Panc1 (cell line): ENCODE measurements around the gene ATXN10. TPM values are rescaled to one million over a fixed set of nuclear protein-coding genes. Genes with fewer than 3 reads are reported as not detected.

Experiments used
- ATAC-seq: fragments of 200-7000 bp; cut with Tn5 transposase; 2 replicates; pipeline ENCODE4 v1.9.1; 2020; ENCODE audit warnings: mild to moderate bottlenecking, moderate library complexity
- BruUV-seq: library from RNA; stranded (reverse); fragments of 400-500 nt; replicated peaks from 2 replicates; lab custom pipeline; 2021; lab: Mats Ljungman, UMichigan
- CTCF ChIA-PET: fragments of 300-600 bp; sonication (Branson Sonifier 250); formaldehyde crosslinking; loops from one replicate; lab custom pipeline; 2022; ENCODE audit warnings: antibody characterized with exemption; lab: Charles Lee
- POLR2A ChIA-PET: fragments of 300-600 bp; sonication (Branson Sonifier 250); formaldehyde crosslinking; loops from one replicate; lab custom pipeline; 2022; ENCODE audit warnings: antibody characterized with exemption; lab: Charles Lee
- DNase-seq: peaks from one replicate; pipeline ENCODE4 v3.0.0-alpha.2; 2010; ENCODE audit warnings: low read depth, low spot score
- H3K27ac ChIP-seq: 2 replicates; pipeline ENCODE4 v1.5.1; 2011; ENCODE audit warnings: mild to moderate bottlenecking, low read length, inconsistent platforms
- H3K27me3 ChIP-seq: fragments of 200-500 bp; sonication (Bioruptor generic); 2 replicates; pipeline ENCODE4 v1.6.0; 2014; ENCODE audit warnings: low read length, inconsistent platforms; ENCODE audit not compliant: control insufficient read depth, insufficient read depth
- H3K36me3 ChIP-seq: fragments of 200-500 bp; sonication (Bioruptor generic); 2 replicates; pipeline ENCODE4 v1.5.1; 2014; ENCODE audit warnings: inconsistent platforms, mild to moderate bottlenecking, low read length, moderate library complexity; ENCODE audit not compliant: control insufficient read depth, insufficient read depth
- H3K4me1 ChIP-seq: 2 replicates; pipeline ENCODE4 v1.5.1; 2011; ENCODE audit warnings: inconsistent platforms, mild to moderate bottlenecking, low read length, moderate library complexity; ENCODE audit not compliant: control insufficient read depth, insufficient read depth
- H3K4me3 ChIP-seq, 2 experiments: 2 replicates each; pipeline ENCODE4 v1.5.1; 2011 to 2012; ENCODE audit warnings: low read depth in 2 of 2, low read length in 2 of 2, mild to moderate bottlenecking in 2 of 2, inconsistent platforms in 1 of 2, moderate library complexity in 1 of 2
- H3K9me3 ChIP-seq: fragments of 200-500 bp; sonication (Bioruptor generic); 2 replicates; pipeline ENCODE4 v1.5.1; 2014; ENCODE audit warnings: low read depth, mild to moderate bottlenecking, inconsistent platforms, low read length, moderate library complexity; ENCODE audit not compliant: control insufficient read depth, insufficient read depth
- POLR2AphosphoS5 ChIP-seq: IDR thresholded peaks from 2 replicates; pipeline ENCODE4 v1.6.1; 2012; ENCODE audit warnings: mild to moderate bottlenecking, low read depth, low read length, moderate library complexity
- SIN3A ChIP-seq: IDR thresholded peaks from 2 replicates; pipeline ENCODE4 v1.6.1; 2012; ENCODE audit warnings: low read depth, mild to moderate bottlenecking, low read length, moderate library complexity, borderline replicate concordance; ENCODE audit not compliant: insufficient read depth
- TCF7L2 ChIP-seq: IDR thresholded peaks from 2 replicates; pipeline ENCODE4 v1.6.1; 2011; ENCODE audit warnings: mild to moderate bottlenecking, low read depth, low read length, inconsistent platforms
- in situ Hi-C: cut with HindIII; loops from 2 replicates; pipeline ENCODE4 v1.10.0; 2016; ENCODE audit warnings: low sequenced_read_pairs, low pct_unique_long_range_greater_than_20kb
- intact Hi-C: fragments of 100-400 bp; cut with micrococcal nuclease; formaldehyde crosslinking; loops from one replicate; pipeline ENCODE4 v1.10.0; 2022; ENCODE audit not compliant: unreplicated experiment
- total RNA-seq: library from RNA; stranded (reverse); gene quantifications from one replicate; pipeline ENCODE4 v1.2.1, GENCODE V29; 2021; ENCODE audit not compliant: unreplicated experiment
- TF ChIP-seq, protein P1 (sequence below), 2 experiments: IDR thresholded peaks; 2 replicates each; pipeline ENCODE4 v1.6.1; 2011 to 2012; ENCODE audit warnings: low read depth in 2 of 2, control low read depth in 1 of 2, low read length in 1 of 2, mild to moderate bottlenecking in 1 of 2, moderate library complexity in 1 of 2; ENCODE audit not compliant: insufficient read depth in 1 of 2
- TF ChIP-seq, protein P2 (sequence below): fragments of 450-650 bp; IDR thresholded peaks from 2 replicates; pipeline ENCODE4 v1.5.1; 2017; ENCODE audit warnings: mild to moderate bottlenecking

ATXN10 gene
- total RNA-seq, 1 experiment from 2014 or later, result 184 TPM

GRCh38 chr22:45840483-45840882 lies 168.8 kb downstream of the ATXN10 start:
- no TSS peak for BruUV-seq
- no peak for DNase-seq
- H3K9me3 ChIP-seq, result no peaks in the 10 kb centered on the region
- intact Hi-C loops (no loop called here), in situ Hi-C loops (no loop called here)
- CTCF ChIA-PET, result no interaction called here
- peaks cover 3% of the 10 kb centered on the region; the same call in 1 of the 2 replicates for H3K36me3 ChIP-seq
- no peak for ATAC-seq
- TF ChIP-seq SIN3A, result no peak
- TF ChIP-seq, protein P1, sequence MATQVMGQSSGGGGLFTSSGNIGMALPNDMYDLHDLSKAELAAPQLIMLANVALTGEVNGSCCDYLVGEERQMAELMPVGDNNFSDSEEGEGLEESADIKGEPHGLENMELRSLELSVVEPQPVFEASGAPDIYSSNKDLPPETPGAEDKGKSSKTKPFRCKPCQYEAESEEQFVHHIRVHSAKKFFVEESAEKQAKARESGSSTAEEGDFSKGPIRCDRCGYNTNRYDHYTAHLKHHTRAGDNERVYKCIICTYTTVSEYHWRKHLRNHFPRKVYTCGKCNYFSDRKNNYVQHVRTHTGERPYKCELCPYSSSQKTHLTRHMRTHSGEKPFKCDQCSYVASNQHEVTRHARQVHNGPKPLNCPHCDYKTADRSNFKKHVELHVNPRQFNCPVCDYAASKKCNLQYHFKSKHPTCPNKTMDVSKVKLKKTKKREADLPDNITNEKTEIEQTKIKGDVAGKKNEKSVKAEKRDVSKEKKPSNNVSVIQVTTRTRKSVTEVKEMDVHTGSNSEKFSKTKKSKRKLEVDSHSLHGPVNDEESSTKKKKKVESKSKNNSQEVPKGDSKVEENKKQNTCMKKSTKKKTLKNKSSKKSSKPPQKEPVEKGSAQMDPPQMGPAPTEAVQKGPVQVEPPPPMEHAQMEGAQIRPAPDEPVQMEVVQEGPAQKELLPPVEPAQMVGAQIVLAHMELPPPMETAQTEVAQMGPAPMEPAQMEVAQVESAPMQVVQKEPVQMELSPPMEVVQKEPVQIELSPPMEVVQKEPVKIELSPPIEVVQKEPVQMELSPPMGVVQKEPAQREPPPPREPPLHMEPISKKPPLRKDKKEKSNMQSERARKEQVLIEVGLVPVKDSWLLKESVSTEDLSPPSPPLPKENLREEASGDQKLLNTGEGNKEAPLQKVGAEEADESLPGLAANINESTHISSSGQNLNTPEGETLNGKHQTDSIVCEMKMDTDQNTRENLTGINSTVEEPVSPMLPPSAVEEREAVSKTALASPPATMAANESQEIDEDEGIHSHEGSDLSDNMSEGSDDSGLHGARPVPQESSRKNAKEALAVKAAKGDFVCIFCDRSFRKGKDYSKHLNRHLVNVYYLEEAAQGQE (IDR thresholded peaks at IDR 0.05; ENCODE audit: insufficient read depth in 1 of 2, low read depth in 2 of 2, low read length in 1 of 2), result no peak
- TF ChIP-seq, protein P2, sequence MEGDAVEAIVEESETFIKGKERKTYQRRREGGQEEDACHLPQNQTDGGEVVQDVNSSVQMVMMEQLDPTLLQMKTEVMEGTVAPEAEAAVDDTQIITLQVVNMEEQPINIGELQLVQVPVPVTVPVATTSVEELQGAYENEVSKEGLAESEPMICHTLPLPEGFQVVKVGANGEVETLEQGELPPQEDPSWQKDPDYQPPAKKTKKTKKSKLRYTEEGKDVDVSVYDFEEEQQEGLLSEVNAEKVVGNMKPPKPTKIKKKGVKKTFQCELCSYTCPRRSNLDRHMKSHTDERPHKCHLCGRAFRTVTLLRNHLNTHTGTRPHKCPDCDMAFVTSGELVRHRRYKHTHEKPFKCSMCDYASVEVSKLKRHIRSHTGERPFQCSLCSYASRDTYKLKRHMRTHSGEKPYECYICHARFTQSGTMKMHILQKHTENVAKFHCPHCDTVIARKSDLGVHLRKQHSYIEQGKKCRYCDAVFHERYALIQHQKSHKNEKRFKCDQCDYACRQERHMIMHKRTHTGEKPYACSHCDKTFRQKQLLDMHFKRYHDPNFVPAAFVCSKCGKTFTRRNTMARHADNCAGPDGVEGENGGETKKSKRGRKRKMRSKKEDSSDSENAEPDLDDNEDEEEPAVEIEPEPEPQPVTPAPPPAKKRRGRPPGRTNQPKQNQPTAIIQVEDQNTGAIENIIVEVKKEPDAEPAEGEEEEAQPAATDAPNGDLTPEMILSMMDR, result no peak
- no peak for TF ChIP-seq POLR2AphosphoS5
- TF ChIP-seq TCF7L2, result no peak
- POLR2A ChIA-PET, result interaction anchor here (0.6 kb wide), 1 partner anchor 557 kb away, joined by 3 read pairs; no protein-coding TSS in a partner anchor
- H3K27ac ChIP-seq, result no peak overlapping the region
- no peak overlapping the region for H3K4me3 ChIP-seq
- H3K4me1 ChIP-seq, result no peaks in the 10 kb centered on the region
- H3K27me3 ChIP-seq, result no peaks in the 10 kb centered on the region

- in situ Hi-C loops, result no loop called here
- Histone ChIP-seq H3K4me1 (no peaks in the 10 kb centered on the region), H3K9me3 (no peaks in the 10 kb centered on the region), H3K4me3 (no peak overlapping the region), H3K27me3 (no peaks in the 10 kb centered on the region), H3K27ac (no peak overlapping the region), H3K36me3 (peaks cover 3% of the 10 kb centered on the region; the same call in 1 of the 2 replicates)
- TF ChIP-seq POLR2AphosphoS5 (no peak), TCF7L2 (no peak), SIN3A (no peak)
- TF ChIP-seq, protein P1 (IDR thresholded peaks at IDR 0.05; ENCODE audit: insufficient read depth in 1 of 2, low read depth in 2 of 2, low read length in 1 of 2), result no peak
- TF ChIP-seq, protein P2, result no peak
- no TSS peak for BruUV-seq
- DNase-seq (no peak), ATAC-seq (no peak)
- POLR2A ChIA-PET, result no interaction called here
- CTCF ChIA-PET, result no interaction called here
- intact Hi-C loops, result no loop called here
These were observed 170.8 kb downstream of the ATXN10 start for GRCh38 chr22:45842291-45842991.
